Ishikawa (cell line): ENCODE results near the gene POP4.

Experiments
- CREB1 ChIP-seq: IDR thresholded peaks from 2 replicates; pipeline ENCODE4 v1.6.1; 2012; ENCODE audit warnings: low read depth
- EP300 ChIP-seq: IDR thresholded peaks from 2 replicates; pipeline ENCODE4 v1.6.1; 2012; ENCODE audit warnings: borderline replicate concordance
- NFIC ChIP-seq: IDR thresholded peaks from 2 replicates; pipeline ENCODE4 v1.6.1; 2012
- RAD21 ChIP-seq: IDR thresholded peaks from 2 replicates; pipeline ENCODE4 v1.6.1; 2012; ENCODE audit warnings: low read depth
- REST ChIP-seq: IDR thresholded peaks from 2 replicates; pipeline ENCODE4 v1.6.1; 2012; ENCODE audit warnings: low read depth, mild to moderate bottlenecking
- TCF12 ChIP-seq: IDR thresholded peaks from 2 replicates; pipeline ENCODE4 v1.6.1; 2012; ENCODE audit warnings: low read depth

- TF ChIP-seq NFIC, result no peak
- no peak for TF ChIP-seq EP300
- TF ChIP-seq REST, result no peak
- TF ChIP-seq TCF12, result no peak
- no peak for TF ChIP-seq RAD21
- no peak for TF ChIP-seq CREB1
Observed at GRCh38 chr19:29658221-29658991, 52.3 kb downstream of the POP4 start.
